Osteoblast (primary cell): ENCODE results near the gene TNK2. TPM values are rescaled to one million over a fixed set of nuclear protein-coding genes. Genes with fewer than 3 reads are reported as not detected.
"Not testable (repeated sequence)": the region's sequence is repeated elsewhere in the genome, so short reads cannot be mapped to it uniquely, and the experiment has no call there.

Source experiments
- DNase-seq: peaks from one replicate; pipeline ENCODE4 v3.0.0; 2011; ENCODE audit warnings: low spot score, mixed read lengths; ENCODE audit not compliant: insufficient read length; ENCODE audit errors: missing footprints
- H2AFZ ChIP-seq: 2 replicates; pipeline ENCODE4 v1.6.0; 2011; ENCODE audit warnings: mild to moderate bottlenecking, low read length
- H3K27ac ChIP-seq: 2 replicates; pipeline ENCODE4 v1.5.1; 2011; ENCODE audit warnings: mild to moderate bottlenecking, low read depth, low read length, moderate library complexity
- H3K27me3 ChIP-seq: 2 replicates; pipeline ENCODE4 v1.6.0; 2012; ENCODE audit warnings: mild to moderate bottlenecking, control low read depth, inconsistent platforms, low read length, moderate library complexity; ENCODE audit not compliant: insufficient read depth
- H3K36me3 ChIP-seq: 2 replicates; pipeline ENCODE4 v1.5.1; 2011; ENCODE audit warnings: mild to moderate bottlenecking, low read length, control low read depth, moderate library complexity; ENCODE audit not compliant: insufficient read depth
- H3K4me1 ChIP-seq: 2 replicates; pipeline ENCODE4 v1.5.1; 2011; ENCODE audit warnings: mild to moderate bottlenecking, low read length, control low read depth, moderate library complexity; ENCODE audit not compliant: insufficient read depth
- H3K4me2 ChIP-seq: 2 replicates; pipeline ENCODE4 v1.6.0; 2011; ENCODE audit warnings: mild to moderate bottlenecking, low read length; ENCODE audit not compliant: insufficient read depth
- H3K4me3 ChIP-seq: fragments of 200-600 bp; sonication (generic); 3 replicates; pipeline ENCODE4 v1.5.1; 2012; ENCODE audit warnings: mild to moderate bottlenecking, low read length, inconsistent platforms; ENCODE audit not compliant: insufficient read depth
- H3K79me2 ChIP-seq: 2 replicates; pipeline ENCODE4 v1.6.0; 2012; ENCODE audit warnings: mild to moderate bottlenecking, low read length, control low read depth, inconsistent platforms; ENCODE audit not compliant: insufficient read depth
- H3K9me3 ChIP-seq: 2 replicates; pipeline ENCODE4 v1.5.1; 2011; ENCODE audit warnings: low read depth, low read length, control low read depth
- H4K20me1 ChIP-seq: 2 replicates; pipeline ENCODE4 v1.6.0; 2012; ENCODE audit warnings: mild to moderate bottlenecking, low read length, control low read depth; ENCODE audit not compliant: insufficient read depth
- total RNA-seq: library from RNA; depleted of rRNA; stranded (reverse); fragments of >200 nt; gene quantifications from 2 replicates; pipeline ENCODE4 v1.2.3, GENCODE V29; 2012
- TF ChIP-seq, protein P1 (sequence below): IDR thresholded peaks from 2 replicates; pipeline ENCODE4 v1.5.1; 2011; ENCODE audit warnings: mild to moderate bottlenecking, low read depth, low read length, moderate library complexity; ENCODE audit errors: extremely low read depth

TNK2 gene
- total RNA-seq, 1 donor: 11.6 TPM

GRCh38 chr3:195825857-195826804 is 82.2 kb downstream of the TNK2 start:
- no peaks in the 10 kb centered on the region for H4K20me1 ChIP-seq
- H3K79me2 ChIP-seq: no peaks in the 10 kb centered on the region
- H3K9me3 ChIP-seq: no peaks in the 10 kb centered on the region
- TF ChIP-seq, protein P1, sequence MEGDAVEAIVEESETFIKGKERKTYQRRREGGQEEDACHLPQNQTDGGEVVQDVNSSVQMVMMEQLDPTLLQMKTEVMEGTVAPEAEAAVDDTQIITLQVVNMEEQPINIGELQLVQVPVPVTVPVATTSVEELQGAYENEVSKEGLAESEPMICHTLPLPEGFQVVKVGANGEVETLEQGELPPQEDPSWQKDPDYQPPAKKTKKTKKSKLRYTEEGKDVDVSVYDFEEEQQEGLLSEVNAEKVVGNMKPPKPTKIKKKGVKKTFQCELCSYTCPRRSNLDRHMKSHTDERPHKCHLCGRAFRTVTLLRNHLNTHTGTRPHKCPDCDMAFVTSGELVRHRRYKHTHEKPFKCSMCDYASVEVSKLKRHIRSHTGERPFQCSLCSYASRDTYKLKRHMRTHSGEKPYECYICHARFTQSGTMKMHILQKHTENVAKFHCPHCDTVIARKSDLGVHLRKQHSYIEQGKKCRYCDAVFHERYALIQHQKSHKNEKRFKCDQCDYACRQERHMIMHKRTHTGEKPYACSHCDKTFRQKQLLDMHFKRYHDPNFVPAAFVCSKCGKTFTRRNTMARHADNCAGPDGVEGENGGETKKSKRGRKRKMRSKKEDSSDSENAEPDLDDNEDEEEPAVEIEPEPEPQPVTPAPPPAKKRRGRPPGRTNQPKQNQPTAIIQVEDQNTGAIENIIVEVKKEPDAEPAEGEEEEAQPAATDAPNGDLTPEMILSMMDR: no peak
- no peak overlapping the region for H3K4me3 ChIP-seq
- H3K4me2 ChIP-seq: no peak overlapping the region
- DNase-seq: peak; percentile 21
- no peaks in the 10 kb centered on the region for H3K36me3 ChIP-seq
- H3K27me3 ChIP-seq: peaks cover 8% of the 10 kb centered on the region
- no peaks in the 10 kb centered on the region for H3K4me1 ChIP-seq
- H3K27ac ChIP-seq: no peak overlapping the region
- H2AFZ ChIP-seq: no peak overlapping the region

- no peaks in the 10 kb centered on the region for H3K79me2 ChIP-seq
- TF ChIP-seq, protein P1: no peak
- H3K4me2 ChIP-seq: no peak overlapping the region
- no peaks in the 10 kb centered on the region for H3K36me3 ChIP-seq
- H3K27ac ChIP-seq: no peak overlapping the region
- H3K4me3 ChIP-seq: no peak overlapping the region
- no peaks in the 10 kb centered on the region for H3K9me3 ChIP-seq
- H3K4me1 ChIP-seq: no peaks in the 10 kb centered on the region
- no peaks in the 10 kb centered on the region for H4K20me1 ChIP-seq
- no peak overlapping the region for H2AFZ ChIP-seq
- H3K27me3 ChIP-seq: peaks cover 13% of the 10 kb centered on the region
- peak; percentile 38 for DNase-seq
Observed at GRCh38 chr3:195825191-195825588, 83.2 kb downstream of the TNK2 start.

DNA sequence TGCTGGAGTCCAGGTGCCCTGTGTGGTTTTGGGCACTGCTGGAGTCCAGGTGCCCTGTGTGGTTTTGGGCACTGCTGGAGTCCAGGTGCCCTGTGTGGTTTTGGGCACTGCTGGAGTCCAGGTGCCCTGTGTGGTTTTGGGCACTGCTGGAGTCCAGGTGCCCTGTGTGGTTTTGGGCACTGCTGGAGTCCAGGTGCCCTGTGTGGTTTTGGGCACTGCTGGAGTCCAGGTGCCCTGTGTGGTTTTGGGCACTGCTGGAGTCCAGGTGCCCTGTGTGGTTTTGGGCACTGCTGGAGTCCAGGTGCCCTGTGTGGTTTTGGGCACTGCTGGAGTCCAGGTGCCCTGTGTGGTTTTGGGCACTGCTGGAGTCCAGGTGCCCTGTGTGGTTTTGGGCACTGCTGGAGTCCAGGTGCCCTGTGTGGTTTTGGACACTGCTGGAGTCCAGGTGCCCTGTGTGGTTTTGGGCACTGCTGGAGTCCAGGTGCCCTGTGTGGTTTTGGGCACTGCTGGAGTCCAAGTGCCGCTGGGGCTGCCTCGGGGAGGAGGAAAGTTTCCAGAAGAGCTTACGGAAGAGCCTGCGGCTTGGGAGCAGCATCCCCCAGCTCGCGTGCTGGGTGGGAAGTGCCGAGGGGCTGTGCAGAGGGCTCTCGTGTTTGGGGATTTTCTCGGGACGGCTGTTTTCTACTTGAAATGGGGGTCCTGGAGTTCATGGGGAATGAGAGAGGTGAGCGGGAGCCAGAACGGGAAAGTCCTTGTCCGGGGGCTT is 83.7 kb downstream of the TNK2 start:
- not testable (repeated sequence) for H3K79me2 ChIP-seq, H3K9me3 ChIP-seq, H3K4me1 ChIP-seq, H3K4me3 ChIP-seq, H2AFZ ChIP-seq, H4K20me1 ChIP-seq, H3K27ac ChIP-seq, H3K4me2 ChIP-seq, H3K36me3 ChIP-seq
- peaks cover 13% of the 10 kb centered on the region for H3K27me3 ChIP-seq
- peak; percentile 54 for DNase-seq

DNA sequence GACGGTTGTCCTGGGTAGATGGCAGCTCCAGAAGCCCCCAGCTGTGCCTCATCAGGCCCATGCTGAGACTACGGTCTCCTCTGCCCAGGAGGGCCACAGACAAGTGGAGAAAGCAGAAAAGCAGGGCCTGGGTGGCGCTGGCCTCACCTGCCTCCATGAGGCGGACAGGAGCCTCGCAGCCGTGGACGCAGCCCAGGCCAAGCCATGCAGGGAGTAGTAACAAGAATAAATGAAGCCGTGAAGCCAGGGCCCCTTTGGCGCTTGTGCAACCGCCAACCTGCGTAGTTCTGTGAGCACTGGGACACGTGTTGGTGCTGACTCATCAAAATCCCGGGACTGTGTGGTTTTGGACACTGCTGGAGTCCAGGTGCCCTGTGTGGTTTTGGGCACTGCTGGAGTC is 84.4 kb downstream of the TNK2 start:
- Histone ChIP-seq H3K27me3 (peaks cover 13% of the 10 kb centered on the region), H3K79me2 (no peaks in the 10 kb centered on the region), H2AFZ (no peak overlapping the region), H3K27ac (no peak overlapping the region), H3K4me2 (no peak overlapping the region), H3K4me3 (no peak overlapping the region), H4K20me1 (no peaks in the 10 kb centered on the region), H3K9me3 (no peaks in the 10 kb centered on the region), H3K4me1 (no peaks in the 10 kb centered on the region), H3K36me3 (no peaks in the 10 kb centered on the region)
- DNase-seq: peak; percentile 80
- TF ChIP-seq, protein P1: no peak
